Lower leg skin (tissue), 3 donors: Measurements from ENCODE around the gene TLDC2.

Experiments used
- POLR2A ChIP-seq, 2 donors: fragments of 450-650 bp; IDR thresholded peaks; one replicate each; pipeline ENCODE4 v1.6.1; 2016 to 2017; ENCODE audit warnings: antibody characterized with exemption in 2 of 2, mild to moderate bottlenecking in 1 of 2, moderate library complexity in 1 of 2
- TF ChIP-seq, protein P1 (sequence below), 3 donors: fragments of 450-650 bp; IDR thresholded peaks; one replicate each; pipeline ENCODE4 v1.5.1; 2016; ENCODE audit warnings: antibody characterized with exemption in 3 of 3, mild to moderate bottlenecking in 3 of 3, moderate library complexity in 2 of 3

DNA sequence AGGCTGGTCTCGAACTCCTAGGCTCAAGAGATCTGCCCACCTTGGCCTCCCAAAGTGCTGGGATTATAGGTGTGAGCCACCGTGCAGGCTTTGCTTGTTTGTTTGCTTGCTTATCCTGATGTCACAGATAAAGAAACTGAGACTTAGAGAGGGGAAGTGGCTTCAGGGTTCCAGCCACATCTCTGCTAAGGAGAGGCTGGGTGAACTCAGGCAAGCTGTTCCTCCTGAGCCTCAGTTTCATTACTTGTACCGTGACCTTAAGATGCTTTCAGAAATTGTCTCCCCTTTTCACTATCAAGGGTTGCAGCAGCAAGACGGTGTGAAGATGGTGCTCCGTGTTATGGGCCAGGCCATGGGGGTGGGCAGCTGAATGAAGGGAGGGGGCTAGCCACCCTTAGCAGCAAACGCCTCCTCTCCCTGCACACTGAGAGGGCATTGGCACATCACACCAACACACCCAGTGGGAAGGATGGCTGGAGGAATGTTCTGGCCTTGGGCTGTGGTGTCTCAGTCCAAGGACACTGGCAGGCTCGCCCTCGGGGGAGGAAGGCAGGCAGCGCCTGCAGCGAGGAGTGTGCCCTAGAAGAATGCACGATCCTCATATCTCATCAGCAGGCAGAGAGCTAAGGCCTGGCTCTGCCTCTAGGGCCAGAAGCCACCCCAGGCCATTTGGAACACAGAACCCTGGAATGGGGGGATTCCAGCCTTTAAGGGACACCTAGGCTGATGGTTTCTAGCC lies 48.2 kb upstream of the TLDC2 start:
- TF ChIP-seq, protein P1, sequence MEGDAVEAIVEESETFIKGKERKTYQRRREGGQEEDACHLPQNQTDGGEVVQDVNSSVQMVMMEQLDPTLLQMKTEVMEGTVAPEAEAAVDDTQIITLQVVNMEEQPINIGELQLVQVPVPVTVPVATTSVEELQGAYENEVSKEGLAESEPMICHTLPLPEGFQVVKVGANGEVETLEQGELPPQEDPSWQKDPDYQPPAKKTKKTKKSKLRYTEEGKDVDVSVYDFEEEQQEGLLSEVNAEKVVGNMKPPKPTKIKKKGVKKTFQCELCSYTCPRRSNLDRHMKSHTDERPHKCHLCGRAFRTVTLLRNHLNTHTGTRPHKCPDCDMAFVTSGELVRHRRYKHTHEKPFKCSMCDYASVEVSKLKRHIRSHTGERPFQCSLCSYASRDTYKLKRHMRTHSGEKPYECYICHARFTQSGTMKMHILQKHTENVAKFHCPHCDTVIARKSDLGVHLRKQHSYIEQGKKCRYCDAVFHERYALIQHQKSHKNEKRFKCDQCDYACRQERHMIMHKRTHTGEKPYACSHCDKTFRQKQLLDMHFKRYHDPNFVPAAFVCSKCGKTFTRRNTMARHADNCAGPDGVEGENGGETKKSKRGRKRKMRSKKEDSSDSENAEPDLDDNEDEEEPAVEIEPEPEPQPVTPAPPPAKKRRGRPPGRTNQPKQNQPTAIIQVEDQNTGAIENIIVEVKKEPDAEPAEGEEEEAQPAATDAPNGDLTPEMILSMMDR (IDR thresholded peaks at IDR 0.05), result no peak
- no peak for TF ChIP-seq POLR2A (IDR thresholded peaks at IDR 0.05)
